Stimulated activated CD4-positive, alpha-beta T cell treated with anti-CD3 and anti-CD28 coated beads, Interleukin-2, amount 100 ng/mL, for 4 hours (primary cell): Measurements from ENCODE around the gene TDRKH.
"Not testable (repeated sequence)": the region's sequence is repeated elsewhere in the genome, so short reads cannot be mapped to it uniquely, and the experiment has no call there.

Experiments used
- DNase-seq: peaks from one replicate; pipeline ENCODE4 v3.0.0-alpha.2; 2020; ENCODE audit warnings: low read depth

Gene TDRKH

DNA sequence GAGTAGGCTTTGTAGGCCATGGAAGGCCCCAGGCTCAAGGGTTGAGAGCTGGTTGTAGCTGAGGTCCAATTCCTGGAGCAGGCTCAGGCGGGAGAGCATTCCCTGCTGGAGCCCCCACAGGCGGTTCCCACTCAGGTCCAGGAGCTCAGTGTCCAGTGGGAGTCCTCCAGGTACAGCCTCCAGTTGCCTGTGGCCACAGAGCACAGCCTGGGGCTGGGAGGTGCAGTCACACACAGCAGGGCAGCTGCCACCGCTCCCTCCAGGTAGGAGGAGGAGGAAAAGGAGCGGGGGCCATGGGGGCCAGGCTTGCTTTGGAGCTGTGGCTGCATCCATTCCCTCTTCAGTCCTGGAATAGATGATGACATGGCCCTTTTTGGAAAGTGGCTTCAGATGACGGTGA lies 12.1 kb upstream of the TDRKH start:
- DNase-seq: no peak

DNA sequence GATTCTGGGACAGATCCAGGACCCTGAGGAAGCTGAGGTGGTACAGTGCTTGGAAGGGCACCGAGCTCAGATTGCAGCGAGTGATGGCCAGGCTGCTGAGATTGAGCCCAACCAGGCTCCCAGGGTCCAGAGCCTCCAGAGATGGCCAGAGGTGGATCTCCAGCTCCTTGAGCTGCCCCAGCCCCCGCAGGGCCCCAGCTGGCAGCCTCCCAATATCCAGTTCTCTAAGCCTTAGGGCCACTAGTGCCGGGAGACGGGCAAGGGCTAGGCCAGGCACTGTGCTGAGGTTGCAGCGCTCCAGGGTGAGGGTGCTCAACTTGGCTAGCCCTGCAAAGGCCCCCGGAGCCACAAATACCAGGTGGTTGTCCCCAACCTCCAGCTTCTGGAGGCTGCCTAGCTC lies 11.5 kb upstream of the TDRKH start:
- no peak for DNase-seq

DNA sequence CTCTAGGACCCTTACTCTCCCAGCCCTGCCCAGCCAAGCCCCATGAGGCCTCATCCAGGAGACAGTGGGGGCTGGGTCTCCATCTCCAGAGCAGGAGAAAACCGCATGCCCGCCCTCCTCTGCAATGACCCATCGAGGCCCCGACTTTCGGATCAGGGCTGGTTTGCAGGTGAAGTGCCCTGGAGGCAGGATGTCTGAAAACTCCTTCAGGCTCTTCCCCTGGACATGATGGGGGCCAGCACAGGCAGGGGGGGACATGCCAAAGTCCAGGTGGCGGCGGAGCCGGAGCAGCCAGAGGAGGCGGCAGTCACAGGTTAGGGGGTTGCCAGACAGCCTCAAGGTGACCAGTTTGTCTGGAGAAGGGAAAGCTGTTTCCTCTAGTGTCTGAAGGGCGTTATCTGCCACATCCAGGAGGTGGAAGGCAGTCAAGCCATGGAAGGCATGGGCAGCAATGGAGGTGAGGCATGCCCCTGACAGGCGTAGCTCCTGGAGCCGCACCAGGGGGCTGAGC lies 11.1 kb upstream of the TDRKH start:
- no peak for DNase-seq

DNA sequence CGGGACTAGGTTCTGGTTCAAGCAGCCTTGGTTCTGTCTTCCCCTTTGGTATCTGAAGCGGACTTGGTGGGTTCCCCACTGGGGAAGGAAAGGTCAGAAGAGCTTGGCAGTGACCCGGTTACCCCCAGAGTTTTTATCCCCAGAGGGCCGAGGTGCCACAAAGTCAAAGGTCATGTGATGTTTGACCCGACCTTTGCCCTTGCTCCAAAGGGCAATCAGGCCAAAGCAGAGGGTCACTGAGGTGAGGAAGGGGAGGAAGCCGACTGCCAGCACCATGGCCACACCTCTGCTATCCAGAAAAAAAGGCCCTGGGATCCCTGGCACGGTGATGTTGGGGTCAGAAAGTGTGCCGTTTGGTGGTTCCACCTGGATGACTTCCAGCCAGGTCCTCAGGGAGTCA lies 10.5 kb upstream of the TDRKH start:
- DNase-seq: no peak

DNA sequence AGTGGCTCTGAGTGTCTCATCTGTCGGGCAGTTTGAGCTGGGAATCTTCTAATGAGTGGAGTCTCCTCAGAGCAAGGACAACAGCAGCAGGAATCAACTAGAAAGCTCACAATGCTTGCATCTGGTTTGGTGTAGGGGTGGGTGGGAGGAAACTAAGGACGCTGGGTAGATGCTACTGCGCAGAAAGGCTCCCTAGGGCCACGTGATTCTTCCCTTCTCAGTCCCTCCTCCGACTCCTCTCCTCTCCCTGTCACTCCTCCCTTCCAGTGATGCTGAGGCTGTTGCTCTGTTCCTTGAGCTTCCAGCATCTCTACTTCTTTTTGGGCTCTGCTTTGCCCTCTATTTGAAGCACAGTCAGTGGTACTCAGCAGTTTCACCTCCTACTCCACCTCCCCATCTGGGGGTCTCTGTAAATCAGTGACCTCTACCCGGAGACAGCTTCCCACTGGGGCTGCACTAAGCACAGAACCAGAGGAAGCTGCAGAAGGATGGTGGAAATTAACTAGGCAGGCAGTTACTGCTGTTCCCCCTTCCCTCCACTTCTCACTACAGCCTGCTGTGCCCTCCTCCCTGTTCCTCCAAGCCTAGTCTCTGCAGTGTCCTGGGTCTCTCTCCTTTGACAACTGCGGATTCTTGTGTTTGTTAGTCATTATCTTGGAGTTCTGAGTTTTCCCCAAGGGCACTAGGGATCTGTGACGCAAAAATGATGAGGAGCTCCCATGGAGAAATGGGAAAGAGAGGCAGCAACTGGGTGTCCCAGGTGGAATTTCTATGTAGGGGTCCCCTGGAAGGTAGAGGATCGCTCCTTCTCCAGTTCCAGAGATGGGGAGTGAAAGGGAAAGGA lies 9.1 kb upstream of the TDRKH start:
- DNase-seq: no peak

DNA sequence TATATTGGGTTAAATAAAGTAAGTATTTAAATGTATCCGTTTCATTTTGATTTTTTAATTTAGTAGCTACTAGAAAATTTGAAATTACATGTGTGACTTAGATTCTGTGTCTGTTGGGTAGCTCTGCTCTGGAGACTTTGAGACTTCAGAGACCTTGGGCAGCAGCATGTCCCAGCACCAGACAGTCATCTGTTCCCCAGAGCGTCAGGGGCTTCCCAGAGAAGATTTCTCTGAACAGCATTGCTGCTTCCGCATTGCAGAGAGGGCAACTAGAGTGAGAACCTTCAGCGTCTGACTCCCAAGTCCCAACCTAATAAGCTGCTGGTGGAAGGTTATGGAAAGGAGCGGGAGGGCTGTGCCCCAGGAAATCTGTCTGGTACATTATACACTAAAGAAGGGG lies 8.3 kb upstream of the TDRKH start:
- DNase-seq: no peak

DNA sequence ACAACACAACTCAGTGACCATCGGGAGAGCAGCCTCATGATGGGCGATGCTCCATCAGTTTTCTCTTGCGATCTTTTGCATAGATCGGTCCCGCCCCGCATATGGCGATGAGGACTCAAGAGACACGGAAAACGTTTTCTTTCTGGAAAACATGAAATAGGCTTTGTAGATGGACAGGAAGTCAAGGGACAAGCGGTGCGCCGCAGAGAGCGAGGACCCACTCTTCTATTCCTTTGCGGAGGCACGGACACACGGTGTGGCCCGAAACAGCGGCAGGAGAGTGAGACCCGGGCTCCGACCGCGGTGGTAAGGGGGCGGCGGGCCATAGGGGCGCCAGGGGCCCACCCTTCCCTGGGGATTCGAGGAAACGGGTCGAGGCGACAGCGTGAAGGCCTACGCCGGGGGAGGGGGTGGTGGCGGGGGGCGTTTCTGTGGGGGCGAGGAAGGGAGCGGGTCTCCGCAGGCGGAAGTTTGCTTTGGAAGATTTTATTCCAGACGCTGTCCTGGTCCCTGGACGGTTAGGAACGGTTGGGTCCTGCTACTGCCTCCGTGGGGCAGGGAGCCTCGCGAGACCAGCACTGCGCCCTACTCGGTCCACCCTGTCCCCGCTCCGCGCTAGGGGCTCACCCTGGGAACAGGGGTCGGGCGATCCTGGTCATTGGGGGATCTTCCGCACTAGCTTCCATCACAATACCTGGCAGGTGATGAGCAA lies 796 bp upstream of the TDRKH start:
- no peak for DNase-seq

DNA sequence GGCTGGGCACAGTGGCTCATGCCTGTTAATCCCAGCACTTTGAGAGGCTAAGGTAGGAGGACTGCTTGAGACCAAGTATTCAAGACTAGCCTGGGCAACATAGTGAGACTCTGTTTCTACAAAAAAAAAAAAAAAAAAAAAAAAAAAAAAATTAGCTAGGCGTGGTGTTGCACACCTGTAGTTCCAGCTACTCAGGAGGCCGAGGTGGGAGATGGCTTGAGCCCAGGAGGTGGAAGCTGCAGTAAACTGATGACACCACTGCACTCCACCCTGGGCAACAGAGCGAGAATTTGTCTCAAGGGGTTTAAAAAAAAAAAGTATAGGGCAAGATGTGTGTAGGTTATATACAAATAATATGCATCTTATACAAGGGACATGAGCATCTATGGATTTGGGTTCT lies 2.6 kb downstream of the TDRKH start:
- DNase-seq: no peak

DNA sequence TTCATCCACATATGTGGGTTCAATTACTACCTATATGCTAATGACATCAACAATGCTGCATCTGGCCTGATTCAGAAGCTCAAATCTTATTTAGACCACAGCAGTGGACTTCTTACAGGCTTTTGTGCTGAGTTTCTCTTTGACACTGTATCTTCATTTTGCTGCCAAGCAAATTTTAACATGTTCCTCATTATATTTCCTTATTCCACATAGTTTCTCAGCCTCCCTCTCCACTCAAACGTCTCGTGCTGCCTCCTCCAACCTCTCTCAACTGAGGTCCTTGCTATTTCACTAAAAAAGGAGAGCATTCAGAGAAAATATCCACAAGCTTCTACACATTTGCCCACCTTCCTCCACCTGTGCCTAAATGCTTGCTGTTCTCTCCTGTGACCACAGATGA lies 6.5 kb downstream of the TDRKH start:
- no peak for DNase-seq

DNA sequence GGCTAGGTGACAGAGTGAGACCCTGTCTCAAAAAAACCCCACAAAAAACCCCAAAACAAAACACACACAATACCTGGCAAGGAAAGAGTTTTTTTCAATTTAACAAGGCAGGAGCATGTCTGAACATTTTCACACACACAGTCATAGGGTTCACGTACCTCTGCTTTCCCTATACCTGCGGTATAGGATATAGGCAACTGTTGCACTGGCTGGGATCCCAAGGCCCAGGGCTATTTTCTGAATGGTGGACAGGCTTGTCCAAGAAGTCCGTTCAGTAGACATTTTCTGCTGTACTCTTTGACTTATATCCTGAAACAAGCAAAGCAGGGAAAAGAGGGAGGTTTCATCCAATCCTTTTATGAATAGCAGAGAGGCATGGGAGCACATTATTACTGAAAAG lies 7.6 kb downstream of the TDRKH start:
- no peak for DNase-seq

DNA sequence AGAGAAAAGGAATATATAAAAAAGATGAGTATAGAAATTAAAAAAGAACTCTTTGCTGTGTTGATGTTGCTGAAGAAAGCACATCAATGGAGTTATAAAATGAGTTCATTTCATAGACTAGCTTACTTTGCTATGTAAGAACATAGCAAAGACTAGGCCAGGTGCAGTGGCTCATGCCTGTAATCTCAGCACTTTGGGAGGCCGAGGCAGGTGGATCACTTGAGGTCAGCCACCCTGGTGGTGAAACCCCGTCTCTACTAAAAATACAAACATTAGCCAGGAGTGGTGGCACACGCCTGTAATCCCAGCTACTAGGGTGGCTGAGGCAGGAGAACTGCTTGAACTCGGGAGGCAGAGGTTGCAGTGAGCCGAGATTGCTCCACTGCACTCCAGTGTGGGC lies 8.3 kb downstream of the TDRKH start:
- not testable (repeated sequence) for DNase-seq

DNA sequence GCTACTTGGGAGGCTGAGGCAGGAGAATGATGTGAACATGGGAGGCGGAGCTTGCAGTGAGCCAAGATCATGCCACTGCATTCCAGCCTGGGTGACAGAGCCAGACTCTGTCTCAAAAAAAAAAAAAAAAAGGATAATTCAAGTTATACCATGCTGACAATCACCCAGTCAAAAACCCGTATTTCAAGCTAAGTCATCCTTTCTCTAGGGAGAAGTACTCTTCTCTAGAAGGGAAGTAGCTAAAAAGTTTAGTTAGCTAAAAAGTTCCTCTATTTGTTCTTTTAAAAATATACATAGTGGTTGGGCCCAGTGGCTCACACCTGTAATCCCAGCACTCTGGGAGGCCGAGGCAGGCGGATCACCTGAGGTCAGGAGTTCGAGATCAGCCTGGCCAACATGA lies 9.6 kb downstream of the TDRKH start:
- DNase-seq: not testable (repeated sequence)

DNA sequence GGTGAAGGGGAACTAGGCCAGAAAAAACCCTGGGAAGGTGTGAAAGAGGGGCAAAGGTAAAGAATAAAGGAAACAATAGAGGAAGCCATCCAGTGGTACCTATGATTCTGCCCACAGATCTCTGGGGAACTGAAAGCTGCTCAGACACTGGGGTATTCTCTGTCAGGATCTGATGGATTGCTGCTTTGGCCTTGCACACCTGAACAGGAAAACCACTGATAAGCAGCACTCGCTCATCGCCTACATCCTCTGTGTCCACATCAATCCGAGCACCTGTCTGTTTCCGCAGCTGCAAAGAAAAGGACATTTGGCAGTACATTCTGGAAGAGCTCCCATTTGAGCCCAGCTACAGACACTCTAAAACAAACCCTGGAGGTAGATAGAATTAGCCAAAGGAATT lies 10.4 kb downstream of the TDRKH start:
- DNase-seq: no peak

DNA sequence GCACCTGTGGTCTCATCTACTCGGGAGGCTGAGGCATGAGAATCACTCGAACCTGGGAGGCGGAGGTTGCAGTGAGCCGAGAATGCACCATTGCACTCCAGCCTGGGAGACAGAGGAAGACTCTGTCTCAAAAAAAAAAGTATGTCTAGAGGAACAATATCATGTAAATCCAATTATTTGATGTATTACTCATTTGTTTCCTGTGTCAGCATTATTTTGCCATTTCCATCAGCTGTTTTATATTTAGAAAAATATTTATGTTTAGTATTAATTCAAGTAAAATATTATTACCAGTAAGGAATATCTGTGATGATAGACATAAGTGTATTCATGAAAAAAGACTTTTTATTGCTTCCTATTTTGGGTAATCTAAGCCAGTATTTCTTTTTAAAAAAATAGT lies 13.0 kb downstream of the TDRKH start:
- no peak for DNase-seq

DNA sequence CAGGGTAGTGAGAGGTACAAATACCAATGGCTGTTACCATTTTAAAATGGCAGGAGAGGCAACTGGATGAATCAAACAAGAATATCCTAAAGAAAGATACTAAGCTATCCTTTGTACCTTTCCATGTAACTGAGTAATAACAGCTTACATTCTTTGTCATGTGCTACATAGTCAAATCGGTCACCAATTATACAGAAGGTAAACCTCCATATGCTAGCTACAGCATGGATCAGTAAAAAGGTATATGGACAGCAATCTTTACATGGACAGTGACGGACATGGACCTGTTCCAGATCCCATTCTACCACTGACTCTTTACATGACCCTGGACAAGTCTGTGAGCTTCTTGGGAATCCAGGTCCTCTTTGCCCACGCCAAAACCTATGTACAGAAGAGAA lies 13.6 kb downstream of the TDRKH start:
- no peak for DNase-seq

DNA sequence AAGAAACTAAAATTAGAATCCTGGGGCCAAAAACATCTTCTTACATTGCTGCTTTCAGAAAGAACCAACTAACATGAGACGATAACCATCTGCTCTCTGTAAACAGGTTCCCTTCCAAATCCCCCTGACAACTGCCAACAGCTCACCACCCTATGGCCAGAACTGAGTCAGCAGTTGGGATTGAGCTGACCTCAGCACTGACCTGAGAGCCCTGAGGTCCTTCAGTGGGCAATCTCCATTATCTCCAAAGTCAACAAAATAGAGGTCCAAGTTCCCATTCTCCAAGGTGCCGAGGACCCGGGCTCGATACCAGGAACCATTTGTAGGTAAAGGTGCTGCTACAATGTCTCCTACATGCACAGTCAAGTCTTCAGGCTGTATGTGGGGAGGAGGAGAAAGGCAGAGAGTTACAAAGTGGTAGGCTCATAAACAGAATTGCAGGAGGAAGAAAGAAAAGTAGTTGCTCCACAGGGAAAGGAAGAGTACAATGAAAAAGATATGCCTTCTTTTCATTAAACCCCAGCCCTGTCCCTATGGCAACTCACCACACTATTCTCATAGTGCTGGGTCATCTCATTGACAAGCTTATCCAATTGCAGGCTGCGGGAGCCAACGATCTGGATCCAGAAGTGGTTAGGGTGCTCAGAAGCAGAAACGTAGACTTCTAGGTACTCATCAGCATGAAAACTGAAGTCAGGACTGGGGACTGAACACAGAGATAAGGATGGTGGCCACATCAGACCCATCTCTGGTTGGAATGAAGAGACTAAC lies 14.2 kb downstream of the TDRKH start:
- DNase-seq: no peak

DNA sequence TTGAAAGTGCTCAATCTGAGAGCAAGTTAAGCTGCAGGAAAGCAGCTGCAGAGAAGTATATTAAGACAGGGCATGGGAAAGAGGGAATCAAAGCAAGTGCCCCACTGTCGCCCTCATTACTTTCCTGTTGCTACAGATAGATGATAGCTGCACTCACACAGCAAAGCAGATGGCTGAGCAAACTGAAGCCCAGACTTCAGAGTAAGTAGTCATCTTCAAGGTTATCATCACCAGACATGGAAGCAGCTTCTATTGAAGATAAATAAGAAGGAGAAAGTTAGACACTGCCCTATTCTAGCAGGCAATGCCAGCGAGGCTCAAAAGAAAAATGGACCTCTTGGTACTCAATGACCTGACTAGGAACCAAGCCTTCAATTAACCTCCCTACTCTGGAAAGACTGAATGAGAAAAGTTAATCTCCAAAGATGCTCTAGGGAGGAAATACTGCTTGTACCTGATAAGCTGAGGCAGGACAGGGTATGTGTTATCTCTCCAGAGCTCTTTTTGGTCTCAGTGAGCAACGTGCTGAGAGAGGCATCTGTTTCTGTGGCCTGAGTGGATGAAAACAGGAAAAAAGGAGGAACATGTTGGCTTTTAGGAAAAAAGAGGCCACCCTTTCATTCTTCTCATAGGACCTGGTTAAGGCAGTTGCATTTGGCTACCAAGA lies 15.9 kb downstream of the TDRKH start:
- DNase-seq: no peak

DNA sequence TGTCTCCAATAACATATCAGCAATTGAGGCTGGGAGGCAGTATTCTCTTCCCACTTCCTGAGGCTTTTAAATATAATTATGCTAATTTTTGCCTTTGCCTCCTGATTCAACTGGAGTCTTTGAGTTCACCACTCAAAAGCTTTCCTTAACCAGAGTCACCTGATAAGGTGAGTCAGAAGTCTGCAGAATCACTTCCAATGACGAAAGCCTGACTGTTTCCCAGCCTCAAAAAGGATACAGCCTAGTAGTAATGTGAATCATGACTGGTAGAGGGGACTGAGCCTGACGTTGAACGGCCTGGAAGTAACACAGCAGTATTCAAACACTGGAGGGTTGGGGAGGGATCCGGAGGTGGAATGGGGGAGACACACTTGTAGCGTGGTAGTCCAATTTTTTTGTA lies 16.6 kb downstream of the TDRKH start:
- no peak for DNase-seq

DNA sequence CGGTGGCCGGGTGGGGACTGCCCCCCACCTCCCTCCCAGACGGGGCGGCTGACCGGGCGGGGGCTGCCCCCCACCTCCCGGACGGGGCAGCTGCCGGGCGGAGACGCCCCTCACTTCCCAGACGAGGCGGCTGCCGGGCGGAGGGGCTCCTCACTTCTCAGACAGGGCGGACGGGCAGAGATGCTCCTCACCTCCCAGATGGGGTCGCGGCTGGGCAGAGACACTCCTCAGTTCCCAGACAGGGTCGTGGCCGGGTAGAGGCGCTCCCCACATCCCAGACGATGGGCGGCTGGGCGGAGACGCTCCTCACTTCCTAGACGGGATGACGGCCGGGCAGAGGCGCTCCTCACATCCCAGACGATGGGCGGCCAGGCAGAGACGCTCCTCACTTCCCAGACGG lies 21.0 kb downstream of the TDRKH start:
- DNase-seq: not testable (repeated sequence)

DNA sequence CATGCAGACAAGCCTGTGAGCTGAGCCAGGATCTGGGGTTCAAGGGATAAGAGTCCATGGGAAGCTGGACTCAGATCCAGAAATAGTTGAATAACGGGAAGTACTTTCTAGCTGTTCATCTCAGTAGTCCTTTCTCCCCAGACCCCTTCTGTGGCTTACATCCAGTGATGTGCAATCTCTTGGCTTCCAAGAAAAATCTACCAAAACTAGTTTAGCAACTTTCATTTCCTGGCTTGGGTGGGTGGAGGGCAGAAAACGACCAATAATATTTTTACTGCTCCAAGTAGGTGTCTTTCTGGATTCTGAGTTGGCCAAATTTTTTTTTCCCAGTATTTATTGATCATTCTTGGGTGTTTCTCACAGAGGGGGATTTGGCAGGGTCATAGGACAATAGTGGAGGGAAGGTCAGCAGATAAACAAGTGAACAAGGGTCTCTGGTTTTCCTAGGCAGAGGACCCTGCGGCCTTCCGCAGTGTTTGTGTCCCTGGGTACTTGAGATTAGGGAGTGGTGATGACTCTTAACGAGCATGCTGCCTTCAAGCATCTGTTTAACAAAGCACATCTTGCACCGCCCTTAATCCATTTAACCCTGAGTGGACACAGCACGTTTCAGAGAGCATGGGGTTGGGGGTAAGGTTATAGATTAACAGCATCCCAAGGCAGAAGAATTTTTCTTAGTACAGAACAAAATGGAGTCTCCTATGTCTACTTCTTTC lies 21.8 kb downstream of the TDRKH start:
- DNase-seq: not testable (repeated sequence)

DNA sequence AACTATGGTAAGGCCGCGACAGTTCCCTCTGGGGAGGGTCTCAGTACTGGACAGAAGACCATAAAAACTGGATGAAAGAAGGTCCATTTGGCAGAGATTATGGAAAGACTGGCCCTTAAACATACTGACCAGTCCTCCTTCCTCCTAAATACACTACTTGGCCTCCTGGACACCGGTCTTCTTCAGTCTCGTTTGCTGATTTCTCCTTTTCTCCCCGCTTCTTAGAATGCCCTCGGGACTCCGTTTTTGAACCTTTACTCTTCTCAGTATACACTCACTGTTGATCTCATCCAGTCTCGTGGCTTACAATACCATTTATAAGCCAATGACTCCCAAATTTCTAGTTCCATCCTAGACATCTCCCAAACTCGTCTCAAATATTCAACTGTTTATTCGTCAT lies 26.3 kb downstream of the TDRKH start:
- no peak for DNase-seq
